ENCODE data around the gene LPIN3.
A peak's percentile ranks its signal among the peaks of the same experiment; 100 is the strongest.
"Not testable (repeated sequence)": the region's sequence is repeated elsewhere in the genome, so short reads cannot be mapped to it uniquely, and the experiment has no call there.

LPIN3 gene, protein sequence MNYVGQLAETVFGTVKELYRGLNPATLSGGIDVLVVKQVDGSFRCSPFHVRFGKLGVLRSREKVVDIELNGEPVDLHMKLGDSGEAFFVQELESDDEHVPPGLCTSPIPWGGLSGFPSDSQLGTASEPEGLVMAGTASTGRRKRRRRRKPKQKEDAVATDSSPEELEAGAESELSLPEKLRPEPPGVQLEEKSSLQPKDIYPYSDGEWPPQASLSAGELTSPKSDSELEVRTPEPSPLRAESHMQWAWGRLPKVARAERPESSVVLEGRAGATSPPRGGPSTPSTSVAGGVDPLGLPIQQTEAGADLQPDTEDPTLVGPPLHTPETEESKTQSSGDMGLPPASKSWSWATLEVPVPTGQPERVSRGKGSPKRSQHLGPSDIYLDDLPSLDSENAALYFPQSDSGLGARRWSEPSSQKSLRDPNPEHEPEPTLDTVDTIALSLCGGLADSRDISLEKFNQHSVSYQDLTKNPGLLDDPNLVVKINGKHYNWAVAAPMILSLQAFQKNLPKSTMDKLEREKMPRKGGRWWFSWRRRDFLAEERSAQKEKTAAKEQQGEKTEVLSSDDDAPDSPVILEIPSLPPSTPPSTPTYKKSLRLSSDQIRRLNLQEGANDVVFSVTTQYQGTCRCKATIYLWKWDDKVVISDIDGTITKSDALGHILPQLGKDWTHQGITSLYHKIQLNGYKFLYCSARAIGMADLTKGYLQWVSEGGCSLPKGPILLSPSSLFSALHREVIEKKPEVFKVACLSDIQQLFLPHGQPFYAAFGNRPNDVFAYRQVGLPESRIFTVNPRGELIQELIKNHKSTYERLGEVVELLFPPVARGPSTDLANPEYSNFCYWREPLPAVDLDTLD

GRCh38 chr20:41340327-41341055 is at the start of gene LPIN3:
Gene LPIN3, plus strand, starts transcription at chr20:41340821. Its CDS starts 4,983 bp downstream, at chr20:41345804.
- peak; percentile 70 for DNase-seq

DNA sequence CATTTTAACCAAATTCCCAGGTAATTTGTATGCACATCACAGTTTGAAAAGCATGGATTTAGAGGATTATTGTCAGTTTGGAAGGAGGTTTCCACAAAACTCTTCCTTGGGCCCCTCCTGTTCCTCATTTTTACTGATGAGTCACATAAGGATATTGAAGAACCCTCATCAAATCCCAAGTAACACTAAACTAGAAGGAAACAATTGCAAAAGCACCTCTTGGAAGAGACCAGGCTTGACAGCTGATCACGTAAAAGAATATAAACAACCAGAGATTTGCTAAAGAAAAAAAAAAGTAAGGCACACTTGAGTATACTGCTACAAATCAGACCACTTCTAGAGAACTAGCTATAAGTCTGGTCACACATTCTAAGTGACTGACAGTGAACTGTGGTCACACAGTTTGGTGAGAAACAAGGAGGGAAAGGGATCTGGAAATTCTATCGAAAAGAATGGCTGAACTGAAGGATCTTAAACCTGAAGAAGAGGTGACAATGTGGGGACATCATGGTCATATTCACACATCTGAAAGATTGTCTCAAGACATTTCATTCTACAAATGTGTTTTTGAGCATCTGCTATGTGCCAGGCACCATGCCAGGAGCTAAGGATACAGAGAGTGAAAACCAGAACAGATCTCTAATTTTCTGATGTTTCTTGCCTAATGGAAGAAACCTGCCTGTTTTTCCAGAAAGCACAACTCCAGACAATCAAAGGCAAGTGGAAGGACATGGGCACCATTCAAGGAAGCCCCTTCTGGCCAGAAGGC is 47.2 kb upstream of the LPIN3 start:
- DNase-seq, result no peak

- no peak for DNase-seq
Observed at GRCh38 chr20:41299899-41300298, 40.7 kb upstream of the LPIN3 start.

DNA sequence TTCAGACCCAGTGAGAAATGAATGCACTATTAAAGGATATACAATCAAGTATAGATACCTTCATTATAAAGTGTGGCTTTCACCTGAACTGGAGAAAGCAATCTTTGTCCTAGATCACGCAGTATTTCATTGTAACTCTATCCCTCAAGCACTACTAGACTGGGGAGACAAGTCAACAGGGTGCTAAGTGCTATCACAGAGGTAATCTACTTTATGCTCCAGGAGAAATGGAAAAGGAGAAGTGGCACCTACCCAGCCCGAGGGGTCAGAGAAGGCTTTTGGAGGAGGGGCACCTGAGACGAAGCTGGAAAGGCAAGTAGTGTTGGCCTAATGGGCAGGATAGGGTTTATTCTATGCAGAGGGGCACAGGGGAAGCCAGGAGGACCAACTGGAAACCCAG is 40.2 kb upstream of the LPIN3 start:
- no peak for DNase-seq

DNA sequence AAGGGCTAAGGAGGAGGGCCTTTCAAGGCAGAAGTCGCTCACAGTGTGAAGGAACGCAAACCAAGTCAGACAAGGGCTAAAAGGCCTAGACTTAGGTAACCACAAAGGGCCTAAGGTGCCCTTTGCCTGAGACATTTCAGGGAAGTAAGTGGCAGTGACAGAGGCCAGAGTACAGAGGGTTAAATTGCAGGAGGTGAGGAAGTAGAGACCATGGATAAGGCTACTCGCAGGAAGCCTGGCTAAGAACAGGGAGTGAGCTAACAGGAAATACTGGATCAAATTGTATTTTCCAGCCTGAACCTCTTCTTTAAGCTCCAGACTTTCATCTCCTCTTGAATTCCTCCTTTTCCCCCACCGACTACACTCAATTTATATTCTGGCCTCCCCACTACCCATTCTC is 39.7 kb upstream of the LPIN3 start:
- no peak for DNase-seq

DNA sequence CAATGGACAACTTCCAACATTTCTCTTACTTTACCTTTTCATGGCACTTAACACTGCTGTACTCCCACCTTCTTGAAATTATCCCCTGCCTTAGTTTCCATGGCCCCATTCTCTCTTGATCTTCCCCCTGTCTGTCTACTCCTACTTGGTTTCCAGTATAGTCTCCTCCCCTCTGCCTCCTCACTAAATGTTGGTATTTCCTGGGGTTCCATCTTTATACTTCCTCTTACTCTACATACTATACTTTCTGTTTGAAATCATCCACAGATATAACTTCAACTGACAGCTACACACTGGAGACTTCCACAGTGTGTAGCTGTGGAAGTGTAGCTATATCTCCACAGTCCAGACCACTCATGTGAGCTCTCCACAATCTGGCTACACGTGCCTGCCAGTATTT is 36.6 kb upstream of the LPIN3 start:
- no peak for DNase-seq

DNA sequence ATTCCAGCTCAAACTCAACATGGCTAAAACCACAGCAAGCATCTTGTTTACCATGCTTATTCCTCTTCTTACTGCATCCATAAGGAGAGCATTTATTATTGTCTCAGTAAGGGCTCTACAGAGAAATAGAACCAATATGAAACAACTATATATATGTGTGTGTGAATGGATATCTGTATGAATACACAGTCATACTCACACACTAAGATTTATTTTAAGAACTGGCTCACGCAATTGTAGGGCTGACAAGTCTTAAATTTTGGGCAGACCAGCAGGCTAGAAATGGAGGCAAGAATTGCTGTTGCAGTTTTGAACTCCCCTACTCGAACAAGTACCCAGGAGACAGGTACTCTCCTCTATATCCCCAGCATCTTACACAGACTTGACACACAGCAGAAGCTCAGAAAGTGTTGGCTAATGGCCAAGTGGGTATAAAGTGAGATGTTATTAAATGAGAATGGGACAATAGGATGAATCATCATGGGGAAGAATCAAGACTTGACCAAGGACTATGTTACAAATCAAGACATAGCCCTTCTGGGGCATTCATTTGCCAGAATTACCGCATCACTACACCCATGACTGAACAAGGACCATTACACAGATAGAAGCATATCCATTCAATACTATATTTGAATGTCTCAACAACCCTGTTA is 36.1 kb upstream of the LPIN3 start:
- no peak for DNase-seq

DNA sequence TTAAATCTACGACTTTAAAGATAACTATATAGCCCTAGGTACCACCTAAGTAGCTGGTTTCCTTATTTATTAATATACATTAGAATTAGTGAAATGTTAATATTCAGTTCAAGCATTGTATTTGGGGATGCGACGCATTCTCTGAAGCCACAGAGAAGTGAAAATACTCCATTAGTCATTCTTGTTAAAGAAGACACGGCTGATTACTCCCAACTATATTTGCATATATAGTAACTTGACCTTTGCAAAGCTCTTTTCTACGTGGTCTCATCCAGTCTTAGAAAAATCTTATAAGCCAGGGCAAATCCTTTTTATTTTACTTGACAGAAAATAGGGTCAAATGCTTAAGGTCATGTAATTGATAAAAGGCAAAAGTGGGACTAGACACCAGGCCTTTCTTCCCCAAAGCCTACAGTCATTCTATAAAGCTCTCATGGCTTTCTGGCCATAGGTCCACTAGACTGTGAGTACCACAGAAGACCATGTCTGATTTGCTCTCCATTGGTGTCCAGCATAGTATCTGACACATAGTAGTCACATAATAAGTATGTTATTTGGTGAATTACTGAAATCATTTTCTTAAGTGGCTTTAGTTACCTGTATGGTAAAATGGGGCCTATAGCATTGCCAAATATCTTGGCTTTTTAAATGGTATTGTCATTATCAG is 34.4 kb upstream of the LPIN3 start:
- no peak for DNase-seq

GRCh38 chr20:41307021-41307420 is 33.6 kb upstream of the LPIN3 start:
- DNase-seq, result no peak

DNA sequence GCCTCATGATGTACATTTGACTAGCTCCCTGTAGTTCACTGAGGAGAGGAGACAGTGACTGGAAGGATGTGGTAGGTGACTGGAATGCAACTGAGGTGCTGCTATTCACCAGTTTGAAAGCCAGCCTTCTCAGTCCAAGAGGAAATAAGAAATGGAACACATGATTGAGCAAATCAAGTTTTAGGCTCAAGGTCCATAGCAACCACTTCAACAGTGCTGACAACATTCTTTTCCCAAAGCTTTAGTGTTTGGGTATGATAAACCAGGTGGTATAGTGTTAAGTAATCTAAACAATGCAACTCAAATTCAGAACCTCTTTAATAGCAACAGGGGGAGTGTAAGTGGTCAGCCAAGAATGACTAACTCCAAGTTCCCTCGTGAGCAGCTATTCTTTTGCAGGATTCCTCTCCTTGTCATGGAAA is 32.3 kb upstream of the LPIN3 start:
- no peak for DNase-seq

GRCh38 chr20:41308726-41309413 is 31.8 kb upstream of the LPIN3 start:
- DNase-seq, result no peak

DNA sequence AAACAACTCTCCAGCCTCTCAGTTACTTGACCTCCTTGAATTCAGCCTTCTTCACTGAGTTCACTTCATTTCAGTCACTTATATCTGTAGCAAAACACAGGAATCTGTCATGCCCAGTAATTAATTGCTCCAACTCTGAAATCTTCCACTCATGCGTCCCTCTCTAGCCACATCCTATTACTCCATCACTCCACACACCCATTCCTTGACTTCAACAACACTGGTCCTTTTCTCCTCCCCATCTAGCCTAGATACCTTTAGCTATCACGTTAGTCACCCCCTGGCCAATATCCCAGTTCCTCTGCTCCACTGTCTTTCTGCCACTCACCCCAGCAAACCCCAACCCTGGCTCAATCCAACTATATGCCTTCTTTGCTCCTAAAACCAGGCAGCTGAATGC is 30.8 kb upstream of the LPIN3 start:
- DNase-seq, result no peak

DNA sequence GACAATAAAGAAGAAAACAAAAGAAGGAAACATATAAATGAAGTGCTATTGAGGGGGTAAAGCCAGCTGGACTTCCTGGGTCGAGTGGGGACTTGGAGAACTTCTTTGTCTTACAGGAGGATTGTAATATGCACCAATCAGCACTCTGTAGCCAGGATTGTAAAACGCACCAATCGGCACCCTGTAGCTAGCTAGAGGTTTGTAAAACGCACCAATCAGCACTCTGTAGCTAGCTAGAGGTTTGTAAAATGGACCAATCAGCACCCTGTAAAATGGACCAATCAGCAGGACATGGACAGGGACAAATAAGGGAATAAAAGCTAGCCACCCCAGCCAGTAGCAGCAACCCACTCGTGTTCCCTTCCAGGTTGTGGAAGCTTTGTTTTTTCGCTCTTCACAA is 28.6 kb upstream of the LPIN3 start:
- DNase-seq, result not testable (repeated sequence)

DNA sequence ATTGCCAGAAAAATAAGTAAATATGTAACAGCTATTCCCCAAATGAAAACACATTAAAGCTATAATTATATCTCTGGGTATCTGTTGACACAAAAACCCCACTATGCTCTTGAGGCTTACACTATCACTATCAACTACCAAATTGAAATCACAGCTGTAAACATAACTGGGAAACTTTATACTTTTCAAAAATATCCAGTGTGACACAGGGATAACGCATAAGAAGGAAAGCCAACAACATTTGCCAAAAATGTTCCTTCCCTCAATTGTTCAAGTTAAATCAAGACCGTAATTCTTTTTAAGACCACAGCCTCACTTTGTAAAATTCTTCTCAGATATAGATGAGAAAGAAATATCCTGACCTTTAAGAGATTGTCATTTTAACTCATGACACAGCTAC is 26.2 kb upstream of the LPIN3 start:
- DNase-seq, result no peak

- DNase-seq, result no peak
Observed at GRCh38 chr20:41316051-41316450, 24.6 kb upstream of the LPIN3 start.

GRCh38 chr20:41316602-41317545 is 23.7 kb upstream of the LPIN3 start:
- peak; percentile 71 for DNase-seq

DNA sequence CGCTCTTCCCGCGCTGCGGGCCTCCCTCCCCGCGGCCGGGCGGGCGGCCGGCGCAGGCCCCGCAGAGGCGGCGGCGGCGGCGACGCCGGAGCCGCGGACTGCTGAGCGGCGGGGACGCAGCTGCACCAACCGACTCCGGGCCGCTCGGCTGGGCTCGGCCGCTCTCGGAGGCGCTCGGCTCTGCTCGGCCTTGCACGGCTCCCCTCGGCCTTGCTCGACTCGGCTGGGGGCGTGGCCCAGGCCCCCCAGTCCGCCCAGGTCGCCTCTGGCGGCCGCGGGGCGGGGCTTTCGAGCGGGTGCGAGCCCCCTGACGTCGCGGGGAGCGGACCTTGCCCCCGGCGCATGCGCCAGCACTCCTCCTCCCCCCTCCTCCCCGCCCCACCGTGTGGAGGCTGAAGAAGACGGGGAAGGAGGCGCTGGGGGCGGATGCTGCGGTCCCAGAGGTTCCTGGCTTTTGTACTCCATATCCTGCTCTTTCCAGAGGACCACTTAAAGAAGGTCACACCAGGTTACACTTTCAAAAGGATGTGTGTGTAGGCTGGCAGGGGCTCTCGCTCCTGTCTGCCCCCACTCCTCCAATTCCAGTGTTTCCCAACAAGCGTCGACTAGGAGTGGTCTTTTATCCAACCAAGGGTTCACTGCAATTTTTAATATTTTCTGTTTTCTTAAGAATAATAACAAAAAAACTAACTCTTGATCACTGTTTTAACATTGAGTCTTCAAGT is 22.9 kb upstream of the LPIN3 start, which contains the start of gene ZHX3:
Gene ZHX3 (minus strand): TSS at position 186 of the 725 bp plus-strand sequence. CDS start 112,815 bp downstream, outside the sequence.
- peak; percentile 96 for DNase-seq

- no peak for DNase-seq
Observed at GRCh38 chr20:41318271-41318649, 22.4 kb upstream of the LPIN3 start.

- no peak for DNase-seq
Observed at GRCh38 chr20:41320441-41320840, 20.2 kb upstream of the LPIN3 start.
